ENCODE results near the gene EXOG.
A peak's percentile ranks its signal among the peaks of the same experiment; 100 is the strongest.

EXOG gene

DNA sequence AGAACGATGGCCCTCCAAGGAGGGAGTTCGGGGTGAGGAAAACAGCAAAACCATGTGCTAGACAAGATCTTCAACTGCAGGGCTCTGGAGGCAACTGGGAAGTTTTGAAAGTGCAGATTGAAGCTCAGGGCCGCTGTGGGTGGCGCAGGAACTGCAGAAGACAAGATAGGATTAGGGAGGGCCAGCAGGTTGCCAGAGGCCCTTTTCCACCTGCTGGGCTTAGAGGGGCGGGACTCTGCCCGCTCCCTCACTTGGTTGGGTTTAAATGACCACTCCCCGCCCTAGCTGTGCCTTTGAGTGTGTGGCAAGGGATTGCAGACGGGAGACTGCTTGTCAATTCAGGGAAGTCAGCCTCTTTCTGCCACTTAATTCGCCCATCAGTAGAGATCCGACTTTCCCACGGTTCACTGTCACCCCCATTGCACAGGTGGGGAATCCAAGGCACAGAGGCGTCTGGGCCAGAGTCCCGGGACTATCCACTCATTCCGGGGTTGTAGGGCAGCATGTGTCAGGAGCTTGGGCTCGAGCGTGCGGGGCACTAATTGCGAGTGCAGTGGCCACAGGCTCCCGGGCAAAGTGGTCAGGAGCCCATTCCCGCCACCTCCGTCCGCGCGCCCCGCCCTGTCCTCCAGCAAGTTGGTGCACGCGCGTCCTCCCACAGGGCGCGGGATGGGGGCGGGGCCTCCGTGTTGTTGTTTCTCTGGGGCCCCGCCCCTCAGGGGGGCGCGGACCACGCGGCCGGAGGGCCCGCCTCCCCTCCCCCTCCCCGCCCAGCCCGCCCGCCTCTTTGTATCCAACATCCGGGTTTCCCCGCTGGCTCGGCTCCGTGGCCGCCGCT is 42.8 kb upstream of the EXOG start, which contains the start of gene ACVR2B:
Gene ACVR2B, plus strand, starts transcription at position 816 of the 838 bp plus-strand sequence. CDS start 433 bp downstream, outside the sequence.
- Histone ChIP-seq H3K4me1 (ENCODE audit: low read length) (peaks cover 5% of the 10 kb centered on the region), H3K9me3 (replicated peaks; ENCODE audit: insufficient read depth, low read length) (no peaks in the 10 kb centered on the region), H3K9ac (ENCODE audit: low read length) (peak within 1 kb of the TSS; percentile 74), H3K27ac (ENCODE audit: low read length) (no peak within 1 kb of the TSS), H2AFZ (ENCODE audit: low read length) (peak within 1 kb of the TSS; percentile 86), H4K20me1 (ENCODE audit: insufficient read depth, low read length) (no peaks in the 10 kb centered on the region), H3K4me3 (ENCODE audit: low read length) (peak within 1 kb of the TSS; percentile 80), H3K9me2 (replicated peaks; ENCODE audit: insufficient read depth, low read length) (no peaks in the 10 kb centered on the region), H3K4me2 (ENCODE audit: low read depth, low read length) (peak within 1 kb of the TSS; percentile 98), H3K79me2 (ENCODE audit: low read length) (peaks cover 25% of the 10 kb centered on the region), H3K27me3 (replicated peaks; ENCODE audit: insufficient read depth, low read length) (no peaks in the 10 kb centered on the region), H3K36me3 (replicated peaks; ENCODE audit: insufficient read depth, low read length) (no peaks in the 10 kb centered on the region), H3F3A (ENCODE audit: insufficient read depth, low read length) (no peaks in the 10 kb centered on the region)
- TF ChIP-seq EZH2phosphoT487 (IDR thresholded peaks at IDR 0.05; ENCODE audit: low read length) (no peak), EZH2 (optimal IDR thresholded peaks at IDR 0.05; ENCODE audit: low read depth, low read length) (no peak)
- TF ChIP-seq, protein P1, sequence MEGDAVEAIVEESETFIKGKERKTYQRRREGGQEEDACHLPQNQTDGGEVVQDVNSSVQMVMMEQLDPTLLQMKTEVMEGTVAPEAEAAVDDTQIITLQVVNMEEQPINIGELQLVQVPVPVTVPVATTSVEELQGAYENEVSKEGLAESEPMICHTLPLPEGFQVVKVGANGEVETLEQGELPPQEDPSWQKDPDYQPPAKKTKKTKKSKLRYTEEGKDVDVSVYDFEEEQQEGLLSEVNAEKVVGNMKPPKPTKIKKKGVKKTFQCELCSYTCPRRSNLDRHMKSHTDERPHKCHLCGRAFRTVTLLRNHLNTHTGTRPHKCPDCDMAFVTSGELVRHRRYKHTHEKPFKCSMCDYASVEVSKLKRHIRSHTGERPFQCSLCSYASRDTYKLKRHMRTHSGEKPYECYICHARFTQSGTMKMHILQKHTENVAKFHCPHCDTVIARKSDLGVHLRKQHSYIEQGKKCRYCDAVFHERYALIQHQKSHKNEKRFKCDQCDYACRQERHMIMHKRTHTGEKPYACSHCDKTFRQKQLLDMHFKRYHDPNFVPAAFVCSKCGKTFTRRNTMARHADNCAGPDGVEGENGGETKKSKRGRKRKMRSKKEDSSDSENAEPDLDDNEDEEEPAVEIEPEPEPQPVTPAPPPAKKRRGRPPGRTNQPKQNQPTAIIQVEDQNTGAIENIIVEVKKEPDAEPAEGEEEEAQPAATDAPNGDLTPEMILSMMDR (IDR thresholded peaks at IDR 0.05; ENCODE audit: low read length) = no peak
- peak; percentile 82 for DNase-seq

DNA sequence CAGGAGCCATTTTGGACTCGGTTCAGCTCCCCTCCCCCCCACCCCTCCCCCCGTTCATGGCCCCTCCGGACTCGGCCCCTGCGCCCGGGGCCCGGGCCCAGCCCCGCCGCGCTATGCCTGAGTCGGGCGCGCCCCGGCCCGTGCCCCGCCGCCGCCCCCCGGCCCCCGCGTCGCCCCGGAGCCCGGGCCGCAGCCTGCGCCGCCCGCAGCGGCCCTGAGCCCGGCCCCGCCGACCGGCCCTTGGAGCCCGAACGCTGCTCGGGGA is 42.3 kb upstream of the EXOG start:
- no peaks in the 10 kb centered on the region for H4K20me1 ChIP-seq (ENCODE audit: insufficient read depth, low read length)
- H3F3A ChIP-seq (ENCODE audit: insufficient read depth, low read length) = no peaks in the 10 kb centered on the region
- H3K9ac ChIP-seq (ENCODE audit: low read length) = peak overlapping the region; percentile 74; the same call in 1 of the 2 replicates
- no peaks in the 10 kb centered on the region for H3K9me3 ChIP-seq (replicated peaks; ENCODE audit: insufficient read depth, low read length)
- peaks cover 31% of the 10 kb centered on the region for H3K79me2 ChIP-seq (ENCODE audit: low read length)
- no peak for DNase-seq
- TF ChIP-seq EZH2phosphoT487 (IDR thresholded peaks at IDR 0.05; ENCODE audit: low read length) (no peak), EZH2 (optimal IDR thresholded peaks at IDR 0.05; ENCODE audit: low read depth, low read length) (no peak)
- TF ChIP-seq, protein P1 (IDR thresholded peaks at IDR 0.05; ENCODE audit: low read length) = no peak
- H3K4me2 ChIP-seq (ENCODE audit: low read depth, low read length) = no peak overlapping the region
- peak overlapping the region; percentile 80; the same call in 1 of the 2 replicates for H3K4me3 ChIP-seq (ENCODE audit: low read length)
- H3K4me1 ChIP-seq (ENCODE audit: low read length) = peaks cover 5% of the 10 kb centered on the region
- no peaks in the 10 kb centered on the region for H3K9me2 ChIP-seq (replicated peaks; ENCODE audit: insufficient read depth, low read length)
- H3K27ac ChIP-seq (ENCODE audit: low read length) = no peak overlapping the region
- H2AFZ ChIP-seq (ENCODE audit: low read length) = no peak overlapping the region
- H3K27me3 ChIP-seq (replicated peaks; ENCODE audit: insufficient read depth, low read length) = no peaks in the 10 kb centered on the region
- H3K36me3 ChIP-seq (replicated peaks; ENCODE audit: insufficient read depth, low read length) = no peaks in the 10 kb centered on the region

DNA sequence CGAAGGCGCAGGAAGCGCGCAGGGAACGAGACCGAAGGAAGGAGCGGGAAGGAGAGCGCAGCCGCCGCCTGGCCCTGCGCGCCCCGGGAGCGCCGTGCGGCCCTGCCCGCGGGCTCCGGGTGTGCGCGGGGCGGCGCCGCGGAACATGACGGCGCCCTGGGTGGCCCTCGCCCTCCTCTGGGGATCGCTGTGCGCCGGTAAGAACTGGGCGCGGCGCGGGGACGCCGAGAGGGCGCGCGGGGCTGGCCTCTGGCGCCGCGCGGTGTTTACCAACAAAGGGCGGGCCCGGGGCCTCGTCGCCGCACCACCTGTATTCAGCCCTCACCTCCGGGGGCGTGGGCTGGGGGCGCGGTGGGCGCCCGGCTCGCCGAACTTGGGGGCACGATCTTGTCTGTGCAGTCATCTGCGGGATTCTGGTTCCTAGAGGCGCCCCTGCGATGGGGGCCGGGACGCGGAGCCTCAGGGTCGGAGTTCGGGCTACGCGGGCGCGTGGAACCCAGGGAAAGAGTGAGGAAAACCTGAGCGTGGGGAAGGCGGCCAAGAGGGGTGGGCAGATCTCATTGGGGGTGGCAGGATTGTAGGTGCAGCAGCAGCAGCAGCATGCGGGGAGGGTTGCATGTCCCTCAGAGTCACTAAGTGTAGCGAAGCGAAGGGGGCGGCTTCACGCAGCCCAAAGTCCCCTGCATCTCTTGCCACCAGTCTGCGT is 41.8 kb upstream of the EXOG start:
- Histone ChIP-seq H3K4me3 (ENCODE audit: low read length) (peak overlapping the region; percentile 80), H3K4me1 (ENCODE audit: low read length) (peaks cover 5% of the 10 kb centered on the region), H3K79me2 (ENCODE audit: low read length) (peaks cover 35% of the 10 kb centered on the region), H3K27me3 (replicated peaks; ENCODE audit: insufficient read depth, low read length) (no peaks in the 10 kb centered on the region), H2AFZ (ENCODE audit: low read length) (peak overlapping the region; percentile 86), H3K4me2 (ENCODE audit: low read depth, low read length) (peak overlapping the region; percentile 98), H3K27ac (ENCODE audit: low read length) (no peak overlapping the region), H3K9me2 (replicated peaks; ENCODE audit: insufficient read depth, low read length) (no peaks in the 10 kb centered on the region), H3K36me3 (replicated peaks; ENCODE audit: insufficient read depth, low read length) (no peaks in the 10 kb centered on the region), H4K20me1 (ENCODE audit: insufficient read depth, low read length) (no peaks in the 10 kb centered on the region), H3F3A (ENCODE audit: insufficient read depth, low read length) (no peaks in the 10 kb centered on the region), H3K9me3 (replicated peaks; ENCODE audit: insufficient read depth, low read length) (no peaks in the 10 kb centered on the region), H3K9ac (ENCODE audit: low read length) (peak overlapping the region; percentile 74)
- peak; percentile 40 for DNase-seq
- TF ChIP-seq, protein P1 (IDR thresholded peaks at IDR 0.05; ENCODE audit: low read length) = no peak
- TF ChIP-seq EZH2phosphoT487 (IDR thresholded peaks at IDR 0.05; ENCODE audit: low read length) (no peak), EZH2 (optimal IDR thresholded peaks at IDR 0.05; ENCODE audit: low read depth, low read length) (no peak)

Measured in MM.1S (cell line).